HEK293 (cell line): ENCODE results near the gene PLS3.

Experiments
- CTCF ChIA-PET: fragments of 350-600 bp; formaldehyde crosslinking; extraction: SDS; loops from one replicate; lab custom pipeline; 2021; ENCODE audit warnings: antibody characterized with exemption; lab: Yijun Ruan, JAX
- POLR2A ChIA-PET: fragments of 300-600 bp; formaldehyde crosslinking; extraction: SDS; loops from one replicate; lab custom pipeline; 2020; ENCODE audit warnings: antibody characterized with exemption, inconsistent platforms; lab: Yijun Ruan, JAX
- H3K27ac ChIP-seq: fragments of 200-500 bp; sonication (Bioruptor generic); 2 replicates; pipeline ENCODE4 v1.5.1; 2014; ENCODE audit warnings: low read depth, low read length, control low read depth, inconsistent platforms; ENCODE audit errors: extremely low read depth
- H3K36me3 ChIP-seq, 2 experiments: fragments of 200-500 bp in 1 of 2; sonication (Bioruptor generic) in 1 of 2; 1 replicate in 1 of 2; 2 replicates in 1 of 2; pipeline ENCODE4 v1.5.1; 2014 to 2017; ENCODE audit warnings: inconsistent platforms in 2 of 2, low read length in 2 of 2; ENCODE audit not compliant: control insufficient read depth in 2 of 2, insufficient read depth in 1 of 2
- H3K4me1 ChIP-seq: fragments of 200-500 bp; sonication (Bioruptor generic); 2 replicates; pipeline ENCODE4 v1.5.1; 2014; ENCODE audit warnings: mild to moderate bottlenecking, low read length, inconsistent platforms; ENCODE audit not compliant: control insufficient read depth, insufficient read depth
- H3K4me3 ChIP-seq: 2 replicates; pipeline ENCODE4 v1.5.1; 2011; ENCODE audit warnings: low read depth, mild to moderate bottlenecking, control low read depth, low read length, moderate library complexity
- H3K9me3 ChIP-seq: fragments of 200-500 bp; sonication (Bioruptor generic); 2 replicates; pipeline ENCODE4 v1.5.1; 2014; ENCODE audit warnings: low read depth, low read length, inconsistent platforms; ENCODE audit not compliant: control insufficient read depth, insufficient read depth
- EGR2 ChIP-seq: fragments of 450-650 bp; formaldehyde crosslinking; IDR thresholded peaks from 2 replicates; pipeline ENCODE4 v1.5.1; 2016; ENCODE audit warnings: low read depth, missing biosample characterization, missing genetic modification characterization
- ELK4 ChIP-seq: IDR thresholded peaks from 2 replicates; pipeline ENCODE4 v1.6.1; 2011; ENCODE audit warnings: mild to moderate bottlenecking, low read depth, low read length, borderline replicate concordance
- GLIS1 ChIP-seq: fragments of 450-650 bp; formaldehyde crosslinking; IDR thresholded peaks from 2 replicates; pipeline ENCODE4 v1.5.1; 2016; ENCODE audit warnings: missing biosample characterization, missing genetic modification characterization
- GLIS2 ChIP-seq: fragments of 450-650 bp; formaldehyde crosslinking; IDR thresholded peaks from 2 replicates; pipeline ENCODE4 v1.5.1; 2016; ENCODE audit warnings: missing biosample characterization, missing genetic modification characterization
- HOXC10 ChIP-seq: sonication (generic); formaldehyde crosslinking; IDR thresholded peaks from 2 replicates; pipeline ENCODE4 v1.8.1; 2023; ENCODE audit warnings: mild to moderate bottlenecking, missing genetic modification reagents
- PRDM10 ChIP-seq: fragments of 450-650 bp; formaldehyde crosslinking; IDR thresholded peaks from 2 replicates; pipeline ENCODE4 v1.5.1; 2016; ENCODE audit warnings: missing biosample characterization, missing genetic modification characterization
- SCRT1 ChIP-seq: fragments of 450-650 bp; formaldehyde crosslinking; IDR thresholded peaks from 2 replicates; pipeline ENCODE4 v1.5.1; 2016; ENCODE audit warnings: missing biosample characterization, missing genetic modification characterization, borderline replicate concordance
- ZFHX2 ChIP-seq: fragments of 450-650 bp; formaldehyde crosslinking; conservative IDR thresholded peaks from 2 replicates; pipeline ENCODE4 v1.5.1; 2016; ENCODE audit warnings: missing biosample characterization, missing genetic modification characterization
- ZNF184 ChIP-seq: fragments of 450-650 bp; IDR thresholded peaks from 2 replicates; pipeline ENCODE4 v1.5.1; 2018; ENCODE audit warnings: missing biosample characterization, mild to moderate bottlenecking, missing genetic modification characterization
- ZNF19 ChIP-seq: fragments of 450-650 bp; formaldehyde crosslinking; IDR thresholded peaks from 2 replicates; pipeline ENCODE4; 2016; ENCODE audit warnings: missing biosample characterization, missing genetic modification characterization, low read depth
- ZNF350 ChIP-seq: fragments of 450-650 bp; formaldehyde crosslinking; IDR thresholded peaks from 2 replicates; pipeline ENCODE4 v1.5.0; 2017; ENCODE audit warnings: missing biosample characterization, mild to moderate bottlenecking, missing genetic modification characterization
- ZNF37A ChIP-seq: fragments of 450-650 bp; IDR thresholded peaks from 2 replicates; pipeline ENCODE4 v1.5.1; 2018; ENCODE audit warnings: missing biosample characterization, missing genetic modification characterization
- ZNF404 ChIP-seq: fragments of 450-650 bp; formaldehyde crosslinking; IDR thresholded peaks from 2 replicates; pipeline ENCODE4 v1.5.1; 2017; ENCODE audit warnings: missing biosample characterization, missing genetic modification characterization
- ZNF416 ChIP-seq: fragments of 450-650 bp; formaldehyde crosslinking; IDR thresholded peaks from 2 replicates; pipeline ENCODE4 v1.5.1; 2016; ENCODE audit warnings: missing biosample characterization, missing genetic modification characterization
- ZNF48 ChIP-seq: fragments of 450-650 bp; formaldehyde crosslinking; IDR thresholded peaks from 2 replicates; pipeline ENCODE4 v1.5.1; 2016; ENCODE audit warnings: missing biosample characterization, missing genetic modification characterization
- ZNF548 ChIP-seq: fragments of 450-650 bp; formaldehyde crosslinking; IDR thresholded peaks from 2 replicates; pipeline ENCODE4 v1.5.1; 2016; ENCODE audit warnings: missing biosample characterization, missing genetic modification characterization
- ZNF654 ChIP-seq: fragments of 450-650 bp; formaldehyde crosslinking; IDR thresholded peaks from 2 replicates; pipeline ENCODE4 v1.5.1; 2016; ENCODE audit warnings: low read depth, missing biosample characterization, missing genetic modification characterization
- ZNF658 ChIP-seq: fragments of 450-650 bp; formaldehyde crosslinking; IDR thresholded peaks from 2 replicates; pipeline ENCODE4; 2016; ENCODE audit warnings: missing biosample characterization, missing genetic modification characterization
- ZNF660 ChIP-seq: fragments of 450-650 bp; IDR thresholded peaks from 2 replicates; pipeline ENCODE4 v1.5.1; 2018; ENCODE audit warnings: missing biosample characterization, mild to moderate bottlenecking, missing genetic modification characterization
- ZNF701 ChIP-seq: fragments of 450-650 bp; formaldehyde crosslinking; IDR thresholded peaks from 2 replicates; pipeline ENCODE4 v1.5.1; 2016; ENCODE audit warnings: missing biosample characterization, missing genetic modification characterization
- ZNF707 ChIP-seq: fragments of 450-650 bp; formaldehyde crosslinking; IDR thresholded peaks from 2 replicates; pipeline ENCODE4 v1.5.1; 2016; ENCODE audit warnings: missing biosample characterization, missing genetic modification characterization
- ZSCAN18 ChIP-seq: fragments of 450-650 bp; formaldehyde crosslinking; IDR thresholded peaks from 2 replicates; pipeline ENCODE4 v1.5.1; 2016; ENCODE audit warnings: missing biosample characterization, missing genetic modification characterization
- ZXDB ChIP-seq: fragments of 450-650 bp; formaldehyde crosslinking; IDR thresholded peaks from 2 replicates; pipeline ENCODE4 v1.5.1; 2016; ENCODE audit warnings: missing biosample characterization, missing genetic modification characterization

Gene PLS3

GRCh38 chrX:115650916-115651315 is 89.9 kb downstream of the PLS3 start (continued):
- TF ChIP-seq ZFHX2 = no peak
- TF ChIP-seq ZNF660 = peak; percentile 73; the same call in 1 of the 2 replicates
- TF ChIP-seq ZNF654 (tag by site-specific recombination) = peak; percentile 95
- no peak for TF ChIP-seq PRDM10 (tag by site-specific recombination)

GRCh38 chrX:115652221-115652620 is 91.2 kb downstream of the PLS3 start:
- no peaks in the 10 kb centered on the region for H3K4me1 ChIP-seq
- ChIA-PET POLR2A (no interaction called here), CTCF (interaction anchor here (0.6 to 3.2 kb wide), 7 partner anchors 8 to 322 kb away, joined by 3 to 26 read pairs (median 4); no protein-coding TSS in a partner anchor)
- no peak overlapping the region for H3K27ac ChIP-seq
- peaks cover 8 to 49% of the 10 kb centered on the region in 2 experiments for H3K36me3 ChIP-seq
- H3K9me3 ChIP-seq = no peaks in the 10 kb centered on the region
- TF ChIP-seq ZSCAN18 (tag by site-specific recombination) (no peak), ZNF658 (tag by site-specific recombination) (no peak)
- no peak overlapping the region for H3K4me3 ChIP-seq

GRCh38 chrX:115665122-115665521 is 104.1 kb downstream of the PLS3 start:
- CTCF ChIA-PET = interaction anchor here (0.5 to 1.1 kb wide), 2 partner anchors 14 to 470 kb away, joined by 3 read pairs; no protein-coding TSS in a partner anchor
- H3K27ac ChIP-seq = no peak overlapping the region
- no peaks in the 10 kb centered on the region for H3K9me3 ChIP-seq
- H3K4me1 ChIP-seq = no peaks in the 10 kb centered on the region
- no peaks in the 10 kb centered on the region; a peak in 1 of 3 replicates for H3K36me3 ChIP-seq
- TF ChIP-seq SCRT1 = no peak
- no peak for TF ChIP-seq ZNF404
- no peak for TF ChIP-seq ZNF48 (tag by site-specific recombination)
- no peak for TF ChIP-seq GLIS2 (tag by site-specific recombination)
- no peak for TF ChIP-seq ZNF548 (tag by site-specific recombination)
- TF ChIP-seq ZNF184 (tag by site-specific recombination) = no peak
- TF ChIP-seq ZNF350 (tag by site-specific recombination) = no peak
- TF ChIP-seq ZXDB (tag by site-specific recombination) = no peak
- TF ChIP-seq ZNF19 (tag by site-specific recombination) = no peak
- TF ChIP-seq ZNF37A (tag by site-specific recombination) = no peak
- TF ChIP-seq EGR2 (tag by site-specific recombination) = no peak
- no peak for TF ChIP-seq ZSCAN18 (tag by site-specific recombination)
- no peak for TF ChIP-seq ZNF707 (tag by site-specific recombination)
- no peak for TF ChIP-seq ZNF701 (tag by site-specific recombination)
- no peak for TF ChIP-seq ZNF416
- no peak for TF ChIP-seq GLIS1 (tag by site-specific recombination)
- TF ChIP-seq HOXC10 (CRISPR knock-in tag) = no peak
- TF ChIP-seq ELK4 = no peak
- no peak overlapping the region for H3K4me3 ChIP-seq
- POLR2A ChIA-PET = no interaction called here
